ENCODE results near the gene PNKP. TPM values are rescaled to one million over a fixed set of nuclear protein-coding genes. Genes with fewer than 3 reads are reported as not detected.

The PNKP gene
- total RNA-seq, 2 experiments from 2014 or later = 64.4 to 65.9 TPM

GRCh38 chr19:49812452-49812996, 54.9 kb downstream of the PNKP start:
- intact Hi-C loops (cut with micrococcal nuclease) = loop anchor here (2.0 to 5.0 kb wide), 2 partner anchors 38 to 220 kb away; partner anchors contain the start of genes PRR12 and PTOV1
- Mint-ChIP-seq H3K4me3 (peak overlapping the region; percentile 85), H3K36me3 (ENCODE audit: low read depth) (no peaks in the 10 kb centered on the region), H3K27ac (peak overlapping the region; percentile 94), H3K9me3 (no peaks in the 10 kb centered on the region), H3K27me3 (ENCODE audit: low read depth) (no peaks in the 10 kb centered on the region), H3K4me1 (ENCODE audit: low read depth) (peaks cover 36% of the 10 kb centered on the region)
- CTCF ChIA-PET = interaction anchor here (0.6 to 1.0 kb wide), 2 partner anchors 13 to 236 kb away, joined by 3 read pairs; no protein-coding TSS in a partner anchor
- no peak for DNase-seq

DNA sequence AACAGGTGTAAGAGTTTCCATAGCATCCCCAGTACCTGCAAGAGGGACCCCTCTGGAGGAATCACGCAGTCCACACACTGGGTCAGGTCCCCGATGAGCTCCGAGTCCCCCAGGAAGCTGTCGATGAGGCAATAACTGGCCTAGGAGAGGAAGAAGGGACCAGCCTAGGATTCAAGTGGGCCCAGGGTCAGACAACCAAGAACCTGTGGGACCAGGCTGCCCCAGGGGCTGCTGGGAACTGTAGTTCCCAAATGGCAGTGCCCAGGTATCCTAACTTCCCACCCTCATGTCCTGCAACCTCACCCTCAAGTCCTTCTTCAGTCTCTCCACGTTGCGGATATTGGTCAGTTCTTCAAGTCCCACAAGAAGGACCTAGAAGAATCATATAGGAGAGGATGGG, 56.0 kb downstream of the PNKP start:
- no peaks in the 10 kb centered on the region for H3K9me3 Mint-ChIP-seq
- CTCF ChIA-PET = interaction anchor here (0.6 kb wide), 1 partner anchor 45 kb away, joined by 3 read pairs; no protein-coding TSS in a partner anchor
- intact Hi-C loops (cut with micrococcal nuclease) = loop anchor here (5.0 kb wide), 1 partner anchor 219 kb away; the partner anchor contains the start of gene PRR12
- no peak for DNase-seq
- H3K4me1 Mint-ChIP-seq (ENCODE audit: low read depth) = peaks cover 35% of the 10 kb centered on the region
- H3K4me3 Mint-ChIP-seq = no peak overlapping the region
- H3K27ac Mint-ChIP-seq = no peak overlapping the region
- H3K36me3 Mint-ChIP-seq (ENCODE audit: low read depth) = peaks cover under 1% of the 10 kb centered on the region
- no peaks in the 10 kb centered on the region for H3K27me3 Mint-ChIP-seq (ENCODE audit: low read depth)

Small RNA genes lying within 50 kb of the gene (microRNA-seq; reads per million reads assigned to microRNA genes)
- 2.7 reads per million for gene MIR4749 (ENCODE audit: borderline microRNAs expressed, borderline replicate concordance)
- gene MIR4750 (ENCODE audit: borderline microRNAs expressed, borderline replicate concordance) = 2.2 reads per million
- gene MIR6800 (ENCODE audit: borderline microRNAs expressed, borderline replicate concordance) = not detected

Other genes with a start within 250 kb of the PNKP start
- 1 to 10 TPM; 7.2 to 7.8 TPM for gene RRAS, start 227.4 kb downstream of the PNKP start, total RNA-seq
- 10 to 100 TPM; 39.9 to 41.9 TPM for gene SCAF1, start 225.4 kb downstream of the PNKP start, total RNA-seq
- gene IRF3, start 201.7 kb downstream of the PNKP start, total RNA-seq = 10 to 100 TPM; 85.2 to 97.8 TPM
- 10 to 100 TPM; 70.5 to 75.6 TPM for gene BCL2L12, start 201.6 kb downstream of the PNKP start, total RNA-seq
- 100 to 1,000 TPM; 380 to 394 TPM for gene PRMT1, start 190.3 kb downstream of the PNKP start, total RNA-seq
- gene ADM5, start 178.0 kb downstream of the PNKP start, total RNA-seq = 1 to 10 TPM; 1.4 to 1.8 TPM
- gene CPT1C, start 176.5 kb downstream of the PNKP start, total RNA-seq = under 1 TPM; 0.32 to 0.48 TPM
- gene TSKS, start 104.3 kb downstream of the PNKP start, total RNA-seq = under 1 TPM; 0.57 to 0.72 TPM
- 10 to 100 TPM; 87.7 to 88.3 TPM for gene AP2A1, start 100.6 kb downstream of the PNKP start, total RNA-seq
- 10 to 100 TPM; 14.5 to 14.9 TPM for gene FUZ, start 54.3 kb downstream of the PNKP start, total RNA-seq
- 10 to 100 TPM; 32.4 to 39.2 TPM for gene MED25, start 49.3 kb downstream of the PNKP start, total RNA-seq
- 10 to 100 TPM; 66.0 to 68.0 TPM for gene PTOV1, start 16.4 kb downstream of the PNKP start, total RNA-seq
- 10 to 100 TPM; 13.3 to 14.2 TPM for gene AKT1S1, start 9.8 kb upstream of the PNKP start, total RNA-seq
- 10 to 100 TPM; 29.8 to 32.4 TPM for gene TBC1D17, start 10.1 kb upstream of the PNKP start, total RNA-seq
- 1 to 10 TPM; 7.2 to 7.5 TPM for gene IL4I1, start 29.3 kb upstream of the PNKP start, total RNA-seq
- gene ATF5, start 61.6 kb upstream of the PNKP start, total RNA-seq = 1 to 10 TPM; 8.0 to 8.8 TPM
- 10 to 100 TPM; 89.2 to 92.5 TPM for gene NUP62, start 61.9 kb upstream of the PNKP start, total RNA-seq
- gene SIGLEC11, start 93.6 kb upstream of the PNKP start, total RNA-seq = not detected
- gene VRK3, start 157.8 kb upstream of the PNKP start, total RNA-seq = 10 to 100 TPM; 45.7 to 54.3 TPM
- gene ZNF473, start 158.4 kb upstream of the PNKP start, total RNA-seq = 10 to 100 TPM; 13.1 to 13.6 TPM

All from activated naive CD4-positive, alpha-beta T cell treated with anti-CD3 and anti-CD28 coated beads for 36 hours (primary cell).